GM21381 (cell line): ENCODE data around the gene MYO1D.
A peak's percentile ranks its signal among the peaks of the same experiment; 100 is the strongest.
"Not testable (repeated sequence)": the region's sequence is repeated elsewhere in the genome, so short reads cannot be mapped to it uniquely, and the experiment has no call there.

ENCODE experiments used
- ATAC-seq: cut with Tn5 transposase; IDR thresholded peaks from one replicate; pipeline ENCODE4 v1.9.1; 2021; ENCODE audit warnings: mild to moderate bottlenecking, moderate library complexity; ENCODE audit not compliant: unreplicated experiment

Gene MYO1D

GRCh38 chr17:32896647-32897258, 19.8 kb upstream of the MYO1D start:
- no peak for ATAC-seq

GRCh38 chr17:32894245-32894644, 17.3 kb upstream of the MYO1D start:
- ATAC-seq = no peak

- ATAC-seq = not testable (repeated sequence)
These were observed 10.5 kb upstream of the MYO1D start for GRCh38 chr17:32887410-32887809.

- not testable (repeated sequence) for ATAC-seq
These were observed 10.0 kb upstream of the MYO1D start for GRCh38 chr17:32886951-32887350.

- ATAC-seq = no peak
These were observed 5.8 kb upstream of the MYO1D start for GRCh38 chr17:32882734-32883133.

GRCh38 chr17:32882029-32882428, 5.1 kb upstream of the MYO1D start:
- ATAC-seq = no peak

- ATAC-seq = no peak
These were observed 3.9 kb upstream of the MYO1D start for GRCh38 chr17:32880671-32881453.

GRCh38 chr17:32879134-32879533, 2.2 kb upstream of the MYO1D start:
- no peak for ATAC-seq

- no peak for ATAC-seq
These were observed 1.3 kb upstream of the MYO1D start for GRCh38 chr17:32878211-32878610.

GRCh38 chr17:32877164-32877764, 340 bp upstream of the MYO1D start:
- peak; percentile 83 for ATAC-seq

- ATAC-seq = no peak
These were observed 954 bp downstream of the MYO1D start for GRCh38 chr17:32875923-32876416.

GRCh38 chr17:32875230-32875917, 1.6 kb downstream of the MYO1D start:
- ATAC-seq = no peak

- ATAC-seq = no peak
These were observed 3.8 kb downstream of the MYO1D start for GRCh38 chr17:32873114-32873513.

- no peak for ATAC-seq
These were observed 5.2 kb downstream of the MYO1D start for GRCh38 chr17:32871746-32872145.

GRCh38 chr17:32870969-32871368, 6.0 kb downstream of the MYO1D start:
- ATAC-seq = no peak

GRCh38 chr17:32870027-32870670, 6.8 kb downstream of the MYO1D start:
- ATAC-seq = no peak

GRCh38 chr17:32869345-32870026, 7.4 kb downstream of the MYO1D start:
- no peak for ATAC-seq

- ATAC-seq = no peak
These were observed 11.8 kb downstream of the MYO1D start for GRCh38 chr17:32865141-32865540.

GRCh38 chr17:32863559-32863958, 13.4 kb downstream of the MYO1D start:
- no peak for ATAC-seq

- no peak for ATAC-seq
These were observed 14.0 kb downstream of the MYO1D start for GRCh38 chr17:32862940-32863339.
